ENCODE measurements around the gene AACS. TPM values are rescaled to one million over a fixed set of nuclear protein-coding genes. Genes with fewer than 3 reads are reported as not detected.

The AACS gene
- polyA plus RNA-seq, 1 experiment = 18.0 TPM

DNA sequence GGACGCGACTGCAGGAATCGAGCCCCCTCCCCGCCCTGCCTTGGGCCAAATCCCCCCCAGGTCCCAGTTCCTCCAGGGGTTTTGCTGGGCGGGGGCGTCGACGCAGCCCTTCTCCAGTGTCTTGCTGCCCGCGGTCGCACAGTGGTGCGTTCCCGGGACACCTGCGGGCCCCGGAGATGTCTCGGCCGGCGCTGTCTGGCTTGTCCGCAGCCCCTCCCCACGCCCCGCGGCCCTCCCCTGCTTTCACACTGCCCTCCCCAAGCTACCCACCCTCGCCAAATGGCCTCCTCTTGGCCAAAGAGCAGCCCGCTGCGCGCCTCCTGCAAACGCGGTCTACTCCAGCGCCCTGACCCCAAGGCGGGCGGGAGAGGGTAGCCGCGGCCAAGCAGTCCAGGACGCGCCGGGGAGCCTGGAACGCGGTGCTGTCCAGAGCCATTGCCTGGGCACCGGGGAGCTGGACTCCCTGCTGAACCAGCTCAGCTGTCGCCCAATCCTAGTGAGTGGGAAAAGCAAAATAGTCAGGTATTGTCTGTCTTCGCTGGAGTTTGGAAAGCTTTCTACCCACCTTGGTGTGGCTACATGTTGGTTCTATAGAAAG is 122.0 kb downstream of the AACS start:
- Histone ChIP-seq H3K9me3 (ENCODE audit: control insufficient read depth, insufficient read depth, low read length) (no peaks in the 10 kb centered on the region; the same call in 1 of the 2 replicates), H3K27me3 (ENCODE audit: control insufficient read depth, insufficient read depth, low read length) (peaks cover 50% of the 10 kb centered on the region), H3K27ac (ENCODE audit: low read depth, low read length) (no peak overlapping the region), H3K4me3 (ENCODE audit: low read depth, low read length) (peak overlapping the region; percentile 35; the same call in 1 of the 2 replicates)
- CTCF ChIA-PET = no interaction called here
- no peak for DNase-seq (ENCODE audit: low read depth, low spot score)
- TF ChIP-seq, protein P1, sequence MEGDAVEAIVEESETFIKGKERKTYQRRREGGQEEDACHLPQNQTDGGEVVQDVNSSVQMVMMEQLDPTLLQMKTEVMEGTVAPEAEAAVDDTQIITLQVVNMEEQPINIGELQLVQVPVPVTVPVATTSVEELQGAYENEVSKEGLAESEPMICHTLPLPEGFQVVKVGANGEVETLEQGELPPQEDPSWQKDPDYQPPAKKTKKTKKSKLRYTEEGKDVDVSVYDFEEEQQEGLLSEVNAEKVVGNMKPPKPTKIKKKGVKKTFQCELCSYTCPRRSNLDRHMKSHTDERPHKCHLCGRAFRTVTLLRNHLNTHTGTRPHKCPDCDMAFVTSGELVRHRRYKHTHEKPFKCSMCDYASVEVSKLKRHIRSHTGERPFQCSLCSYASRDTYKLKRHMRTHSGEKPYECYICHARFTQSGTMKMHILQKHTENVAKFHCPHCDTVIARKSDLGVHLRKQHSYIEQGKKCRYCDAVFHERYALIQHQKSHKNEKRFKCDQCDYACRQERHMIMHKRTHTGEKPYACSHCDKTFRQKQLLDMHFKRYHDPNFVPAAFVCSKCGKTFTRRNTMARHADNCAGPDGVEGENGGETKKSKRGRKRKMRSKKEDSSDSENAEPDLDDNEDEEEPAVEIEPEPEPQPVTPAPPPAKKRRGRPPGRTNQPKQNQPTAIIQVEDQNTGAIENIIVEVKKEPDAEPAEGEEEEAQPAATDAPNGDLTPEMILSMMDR (IDR thresholded peaks at IDR 0.05; ENCODE audit: low read depth, low read length) = no peak
- POLR2A ChIA-PET = no interaction called here

DNA sequence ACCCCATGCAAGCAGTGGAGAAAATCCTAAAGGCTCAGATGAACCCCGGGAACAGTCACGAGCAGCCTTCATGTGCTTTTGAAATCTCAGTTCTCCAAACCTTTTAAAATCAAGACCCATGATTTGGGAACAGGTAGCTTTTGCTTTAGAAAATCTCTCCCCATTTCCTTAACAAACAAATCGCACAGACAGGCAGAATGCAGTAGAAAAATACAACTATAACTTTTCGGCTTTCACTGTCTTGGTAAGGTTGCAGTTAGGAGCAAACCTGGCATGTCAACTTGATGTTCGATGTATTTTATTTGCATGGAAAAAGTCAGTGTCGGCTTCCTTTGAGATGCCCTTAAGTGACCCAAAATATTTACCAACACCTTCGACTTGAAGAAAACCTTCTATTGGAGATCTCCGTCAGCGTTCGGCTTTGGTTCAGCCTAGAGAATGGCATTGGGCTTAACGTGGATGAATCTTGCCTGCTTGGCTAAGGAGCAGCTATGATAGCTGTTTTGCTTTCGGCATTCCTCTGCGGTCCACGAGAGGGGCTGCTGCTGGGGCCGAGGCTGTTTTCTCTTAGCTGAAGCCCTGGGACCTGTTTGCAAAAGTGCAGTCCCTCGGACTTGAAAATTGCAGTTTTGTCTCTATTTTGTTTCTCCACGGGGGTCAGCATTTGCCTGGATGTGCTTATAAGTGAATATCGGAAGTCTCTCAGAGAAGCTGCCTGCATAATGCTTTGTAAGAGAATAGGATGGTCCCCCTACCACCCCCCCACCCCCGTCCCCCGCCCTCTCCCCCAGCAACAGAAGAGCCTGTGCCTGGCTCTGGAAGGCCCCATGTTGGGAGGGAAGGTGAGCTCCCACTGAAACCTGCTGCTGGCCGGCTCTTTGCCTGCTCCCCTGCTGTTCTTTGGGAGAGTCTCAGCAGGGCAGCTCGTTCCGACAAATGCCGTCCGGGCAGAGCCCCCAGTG is 122.8 kb downstream of the AACS start:
- Histone ChIP-seq H3K27me3 (ENCODE audit: control insufficient read depth, insufficient read depth, low read length) (peaks cover 50% of the 10 kb centered on the region), H3K27ac (ENCODE audit: low read depth, low read length) (no peak overlapping the region), H3K9me3 (ENCODE audit: control insufficient read depth, insufficient read depth, low read length) (no peaks in the 10 kb centered on the region; the same call in 1 of the 2 replicates), H3K4me3 (ENCODE audit: low read depth, low read length) (no peak overlapping the region)
- ChIA-PET POLR2A (no interaction called here), CTCF (no interaction called here)
- DNase-seq (ENCODE audit: low read depth, low spot score) = no peak
- TF ChIP-seq, protein P1 (IDR thresholded peaks at IDR 0.05; ENCODE audit: low read depth, low read length) = no peak

DNA sequence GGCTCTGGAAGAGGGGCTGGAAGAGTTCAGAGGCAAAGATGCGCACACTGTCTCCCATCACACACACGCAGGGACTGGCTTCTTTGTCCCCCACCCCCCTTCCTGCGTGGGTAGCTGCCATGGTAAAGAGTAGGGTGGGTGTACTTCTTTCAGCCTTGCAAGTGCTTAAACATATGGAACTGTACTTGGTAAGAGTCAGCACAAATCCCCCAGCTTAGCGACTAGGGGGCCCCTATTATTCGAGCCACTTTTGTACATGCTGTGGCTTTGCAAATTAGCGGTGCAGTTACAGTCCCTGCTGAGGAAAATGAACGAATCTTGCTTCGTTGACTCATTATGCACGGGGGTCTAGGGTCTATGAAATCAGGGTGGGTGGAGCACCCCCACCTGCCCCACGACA is 123.8 kb downstream of the AACS start:
- TF ChIP-seq, protein P1 (IDR thresholded peaks at IDR 0.05; ENCODE audit: low read depth, low read length) = no peak
- Histone ChIP-seq H3K4me3 (ENCODE audit: low read depth, low read length) (no peak overlapping the region), H3K27ac (ENCODE audit: low read depth, low read length) (no peak overlapping the region), H3K9me3 (ENCODE audit: control insufficient read depth, insufficient read depth, low read length) (no peaks in the 10 kb centered on the region; the same call in 1 of the 2 replicates), H3K27me3 (ENCODE audit: control insufficient read depth, insufficient read depth, low read length) (peaks cover 44% of the 10 kb centered on the region)
- POLR2A ChIA-PET = no interaction called here
- DNase-seq (ENCODE audit: low read depth, low spot score) = no peak
- CTCF ChIA-PET = interaction anchor here (0.6 kb wide), 1 partner anchor 134 kb away, joined by 7 read pairs; no protein-coding TSS in a partner anchor

DNA sequence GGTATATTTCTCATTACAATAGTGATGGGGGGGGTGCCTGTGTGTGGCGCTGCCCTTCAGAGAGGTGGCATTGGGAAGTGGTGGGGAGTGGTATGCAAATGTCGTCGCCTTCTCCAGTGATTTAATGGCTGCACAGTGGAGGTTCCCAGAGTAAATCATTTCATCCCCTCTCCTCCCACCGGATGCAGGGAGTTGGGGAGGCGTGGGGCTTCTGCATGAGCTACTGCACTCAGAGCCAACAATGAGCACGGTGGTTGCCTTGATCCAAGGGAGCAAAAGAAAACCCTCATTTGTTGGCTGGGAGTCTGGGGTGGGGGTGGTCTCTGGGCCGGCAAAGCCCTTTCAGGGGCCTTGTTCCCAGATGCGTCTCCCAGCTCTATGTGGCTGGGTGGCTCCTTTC is 124.3 kb downstream of the AACS start:
- H3K4me3 ChIP-seq (ENCODE audit: low read depth, low read length) = no peak overlapping the region
- DNase-seq (ENCODE audit: low read depth, low spot score) = no peak
- H3K27me3 ChIP-seq (ENCODE audit: control insufficient read depth, insufficient read depth, low read length) = peaks cover 42% of the 10 kb centered on the region
- no peak overlapping the region for H3K27ac ChIP-seq (ENCODE audit: low read depth, low read length)
- TF ChIP-seq, protein P1 (IDR thresholded peaks at IDR 0.05; ENCODE audit: low read depth, low read length) = no peak
- CTCF ChIA-PET = no interaction called here
- no peaks in the 10 kb centered on the region; the same call in 1 of the 2 replicates for H3K9me3 ChIP-seq (ENCODE audit: control insufficient read depth, insufficient read depth, low read length)
- POLR2A ChIA-PET = no interaction called here
